ENCODE data around the gene CAMTA1. TPM values are rescaled to one million over a fixed set of nuclear protein-coding genes. Genes with fewer than 3 reads are reported as not detected.
A peak's percentile ranks its signal among the peaks of the same experiment; 100 is the strongest.

CAMTA1 gene
- polyA plus RNA-seq, 1 of the 3 experiments (the other 2 are of a cell fraction) = 63.1 TPM

DNA sequence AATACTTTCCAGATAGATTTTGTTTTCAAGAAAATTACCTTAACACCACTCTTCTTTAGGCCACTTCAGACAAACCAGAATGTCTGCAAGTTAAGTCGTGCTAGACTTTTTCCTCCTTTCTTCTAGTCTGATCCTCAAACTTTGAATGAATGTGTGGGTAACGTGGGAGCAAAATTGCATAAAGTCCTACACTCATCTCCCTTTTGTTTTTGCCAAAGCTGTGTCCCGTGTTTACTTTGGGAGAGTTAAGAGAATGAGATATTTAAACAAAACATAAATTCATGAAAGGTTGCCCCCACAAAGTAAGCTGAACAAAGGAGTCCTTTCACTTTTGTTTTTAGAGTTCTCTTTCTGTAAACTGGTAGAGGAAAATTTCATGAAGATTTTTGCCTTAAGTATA lies 969.0 kb downstream of the CAMTA1 start:
- no peaks in the 10 kb centered on the region for H3K27me3 ChIP-seq (ENCODE audit: insufficient read depth)
- no peaks in the 10 kb centered on the region for H3F3A ChIP-seq (replicated peaks; ENCODE audit: insufficient read depth)
- no peak for DNase-seq
- peak overlapping the region in 1 of 2 experiments; percentile 69; a peak in 2 of 4 replicates for H3K27ac ChIP-seq (ENCODE audit: low read depth in 2 of 2, low read length in 1 of 2)
- H2AFZ ChIP-seq (ENCODE audit: low read depth) = no peak overlapping the region
- POLR2A ChIA-PET = interaction anchor here (5.4 kb wide), 1 partner anchor 86 kb away, joined by 66 read pairs; no protein-coding TSS in a partner anchor
- CTCF ChIA-PET = interaction anchor here (2.0 to 20.9 kb wide), 9 partner anchors 11 to 170 kb away, joined by 7 to 739 read pairs (median 19); partner anchors contain the start of gene VAMP3
- 70% methylated on average over 3 of the region's 3 CpGs for WGBS (ENCODE audit: low lambda C conversion rate)
- no peaks in the 10 kb centered on the region for H3K9me2 ChIP-seq
- H3K79me2 ChIP-seq (ENCODE audit: insufficient read depth) = no peaks in the 10 kb centered on the region
- H3K9ac ChIP-seq = no peak overlapping the region
- no peaks in the 10 kb centered on the region for H3K9me3 ChIP-seq
- H3K4me3 ChIP-seq (ENCODE audit: low read depth in 2 of 2, low read length in 1 of 2) = no peak overlapping the region
- H3K4me1 ChIP-seq (ENCODE audit: control insufficient read depth in 1 of 2, insufficient read depth in 2 of 2, low read depth in 1 of 2, low read length in 1 of 2) = peaks cover 0 to 17% of the 10 kb centered on the region in 2 experiments; a peak in 2 of 4 replicates
- TF ChIP-seq EZH2phosphoT487 (IDR thresholded peaks at IDR 0.05; ENCODE audit: borderline replicate concordance, low read depth) (no peak), RXRA (IDR thresholded peaks at IDR 0.05; ENCODE audit: borderline replicate concordance, low read depth) (no peak), MXI1 (IDR thresholded peaks at IDR 0.05; ENCODE audit: low read depth, low read length) (no peak), REST (IDR thresholded peaks at IDR 0.05; ENCODE audit: low read depth, low read length) (no peak), JUND (IDR thresholded peaks at IDR 0.05) (no peak), NRF1 (IDR thresholded peaks at IDR 0.05; ENCODE audit: low read depth, low read length) (no peak), RCOR1 (IDR thresholded peaks at IDR 0.05; ENCODE audit: low read length) (no peak), SMC3 (IDR thresholded peaks at IDR 0.05; ENCODE audit: low read depth, low read length) (no peak), FOXM1 (IDR thresholded peaks at IDR 0.05; ENCODE audit: low read depth) (no peak), EP300 (IDR thresholded peaks at IDR 0.05; ENCODE audit: borderline replicate concordance in 1 of 2, low read depth in 1 of 2, low read length in 1 of 2) (no peak), FOSL2 (IDR thresholded peaks at IDR 0.05; ENCODE audit: borderline replicate concordance, low read depth) (no peak), TEAD4 (IDR thresholded peaks at IDR 0.05; ENCODE audit: borderline replicate concordance, insufficient read depth) (no peak), GATA2 (CRISPR knock-in tag; IDR thresholded peaks at IDR 0.05) (no peak)
- TF ChIP-seq, protein P1, sequence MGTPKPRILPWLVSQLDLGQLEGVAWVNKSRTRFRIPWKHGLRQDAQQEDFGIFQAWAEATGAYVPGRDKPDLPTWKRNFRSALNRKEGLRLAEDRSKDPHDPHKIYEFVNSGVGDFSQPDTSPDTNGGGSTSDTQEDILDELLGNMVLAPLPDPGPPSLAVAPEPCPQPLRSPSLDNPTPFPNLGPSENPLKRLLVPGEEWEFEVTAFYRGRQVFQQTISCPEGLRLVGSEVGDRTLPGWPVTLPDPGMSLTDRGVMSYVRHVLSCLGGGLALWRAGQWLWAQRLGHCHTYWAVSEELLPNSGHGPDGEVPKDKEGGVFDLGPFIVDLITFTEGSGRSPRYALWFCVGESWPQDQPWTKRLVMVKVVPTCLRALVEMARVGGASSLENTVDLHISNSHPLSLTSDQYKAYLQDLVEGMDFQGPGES (IDR thresholded peaks at IDR 0.05; ENCODE audit: low read depth, low read length) = no peak
- TF ChIP-seq, protein P2, sequence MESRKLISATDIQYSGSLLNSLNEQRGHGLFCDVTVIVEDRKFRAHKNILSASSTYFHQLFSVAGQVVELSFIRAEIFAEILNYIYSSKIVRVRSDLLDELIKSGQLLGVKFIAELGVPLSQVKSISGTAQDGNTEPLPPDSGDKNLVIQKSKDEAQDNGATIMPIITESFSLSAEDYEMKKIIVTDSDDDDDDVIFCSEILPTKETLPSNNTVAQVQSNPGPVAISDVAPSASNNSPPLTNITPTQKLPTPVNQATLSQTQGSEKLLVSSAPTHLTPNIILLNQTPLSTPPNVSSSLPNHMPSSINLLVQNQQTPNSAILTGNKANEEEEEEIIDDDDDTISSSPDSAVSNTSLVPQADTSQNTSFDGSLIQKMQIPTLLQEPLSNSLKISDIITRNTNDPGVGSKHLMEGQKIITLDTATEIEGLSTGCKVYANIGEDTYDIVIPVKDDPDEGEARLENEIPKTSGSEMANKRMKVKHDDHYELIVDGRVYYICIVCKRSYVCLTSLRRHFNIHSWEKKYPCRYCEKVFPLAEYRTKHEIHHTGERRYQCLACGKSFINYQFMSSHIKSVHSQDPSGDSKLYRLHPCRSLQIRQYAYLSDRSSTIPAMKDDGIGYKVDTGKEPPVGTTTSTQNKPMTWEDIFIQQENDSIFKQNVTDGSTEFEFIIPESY (IDR thresholded peaks at IDR 0.05; ENCODE audit: borderline replicate concordance, low read depth) = no peak
- TF ChIP-seq, protein P3, sequence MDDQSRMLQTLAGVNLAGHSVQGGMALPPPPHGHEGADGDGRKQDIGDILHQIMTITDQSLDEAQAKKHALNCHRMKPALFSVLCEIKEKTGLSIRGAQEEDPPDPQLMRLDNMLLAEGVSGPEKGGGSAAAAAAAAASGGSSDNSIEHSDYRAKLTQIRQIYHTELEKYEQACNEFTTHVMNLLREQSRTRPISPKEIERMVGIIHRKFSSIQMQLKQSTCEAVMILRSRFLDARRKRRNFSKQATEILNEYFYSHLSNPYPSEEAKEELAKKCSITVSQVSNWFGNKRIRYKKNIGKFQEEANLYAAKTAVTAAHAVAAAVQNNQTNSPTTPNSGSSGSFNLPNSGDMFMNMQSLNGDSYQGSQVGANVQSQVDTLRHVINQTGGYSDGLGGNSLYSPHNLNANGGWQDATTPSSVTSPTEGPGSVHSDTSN (IDR thresholded peaks at IDR 0.05) = no peak
- H4K20me1 ChIP-seq (ENCODE audit: insufficient read depth) = no peaks in the 10 kb centered on the region
- H3K36me3 ChIP-seq (replicated peaks in 1 of 2; ENCODE audit: control insufficient read depth in 1 of 2, insufficient read depth in 2 of 2, low read length in 1 of 2) = peaks cover 0 to 2% of the 10 kb centered on the region in 2 experiments
- H3K4me2 ChIP-seq = no peak overlapping the region
